Natural killer cell (primary cell): ENCODE results near the gene KRT36. TPM values are rescaled to one million over a fixed set of nuclear protein-coding genes. Genes with fewer than 3 reads are reported as not detected.

ENCODE experiments used
- ATAC-seq, 3 donors: fragments of 150-1000 bp in 2 of 3; fragments of 200-7000 bp in 1 of 3; cut with Tn5 transposase; 1 replicate in 1 of 3; 2 replicates in 2 of 3; pipeline ENCODE4 v1.10.0; 2021; ENCODE audit warnings: mild to moderate bottlenecking in 2 of 3, moderate library complexity in 2 of 3
- DNase-seq, 2 donors: peaks; one replicate each; pipeline versions ENCODE4 v3.0.0 to v3.0.0-alpha.2; 2013 to 2021; ENCODE audit warnings: mixed read lengths in 1 of 2
- H3K27ac ChIP-seq: one replicate; pipeline ENCODE4 v1.5.1; 2013; ENCODE audit warnings: mild to moderate bottlenecking, low read length
- H3K27me3 ChIP-seq: one replicate; pipeline ENCODE4 v1.6.1; 2013; ENCODE audit warnings: low read length; ENCODE audit not compliant: control insufficient read depth, insufficient read depth
- H3K36me3 ChIP-seq: one replicate; pipeline ENCODE4 v1.6.1; 2013; ENCODE audit warnings: low read length; ENCODE audit not compliant: control insufficient read depth, insufficient read depth
- H3K4me1 ChIP-seq: one replicate; pipeline ENCODE4 v1.6.1; 2013; ENCODE audit warnings: low read length; ENCODE audit not compliant: control insufficient read depth, insufficient read depth
- H3K4me3 ChIP-seq: one replicate; pipeline ENCODE4 v1.5.1; 2013; ENCODE audit warnings: low read length
- H3K9me3 ChIP-seq: one replicate; pipeline ENCODE4 v1.6.1; 2013; ENCODE audit warnings: low read length; ENCODE audit not compliant: control insufficient read depth, insufficient read depth
- H3K27ac Mint-ChIP-seq, 2 donors: one replicate each; pipeline ENCODE4 v1.8.0; 2022; ENCODE audit warnings: mild to moderate bottlenecking in 2 of 2, mixed read lengths in 2 of 2, moderate library complexity in 1 of 2
- H3K27me3 Mint-ChIP-seq, 2 donors: one replicate each; pipeline ENCODE4 v1.8.0; 2022; ENCODE audit warnings: low read depth in 2 of 2, mixed read lengths in 2 of 2
- H3K36me3 Mint-ChIP-seq: one replicate; pipeline ENCODE4 v1.8.0; 2022; ENCODE audit warnings: mixed read lengths
- H3K4me1 Mint-ChIP-seq, 2 donors: one replicate each; pipeline ENCODE4 v1.8.0; 2022; ENCODE audit warnings: mixed read lengths in 2 of 2
- H3K4me3 Mint-ChIP-seq: one replicate; pipeline ENCODE4 v1.8.0; 2022; ENCODE audit warnings: mild to moderate bottlenecking, moderate library complexity, mixed read lengths
- H3K9me3 Mint-ChIP-seq, 2 donors: one replicate each; pipeline ENCODE4 v1.8.0; 2022; ENCODE audit warnings: mixed read lengths in 2 of 2
- WGBS: methylation state at CpG from one replicate; pipeline ENCODE4 v1.1.7; 2013; ENCODE audit warnings: missing lambda C conversion rate; ENCODE audit not compliant: insufficient coverage; 5-methylcytosine and 5-hydroxymethylcytosine counted together
- intact Hi-C: fragments of 100-400 bp; cut with micrococcal nuclease; formaldehyde crosslinking; loops from one replicate; pipeline ENCODE4 v1.14.2; 2022
- total RNA-seq, 4 donors: library from RNA; stranded (reverse); fragments of 120-200 nt in 1 of 4; gene quantifications; one replicate each; pipeline versions ENCODE4 v1.2.3 to v1.2.4, GENCODE V29; 2013 to 2022
- TF ChIP-seq, protein P1 (sequence below): fragments of 200-600 bp; IDR thresholded peaks from one replicate; pipeline ENCODE4 v1.8.0; 2022; ENCODE audit warnings: antibody characterized with exemption

Gene KRT36
- total RNA-seq, 3 donors from 2014 or later (not counting 1 experiment from before 2014, with no cell fraction given), result not detected

DNA sequence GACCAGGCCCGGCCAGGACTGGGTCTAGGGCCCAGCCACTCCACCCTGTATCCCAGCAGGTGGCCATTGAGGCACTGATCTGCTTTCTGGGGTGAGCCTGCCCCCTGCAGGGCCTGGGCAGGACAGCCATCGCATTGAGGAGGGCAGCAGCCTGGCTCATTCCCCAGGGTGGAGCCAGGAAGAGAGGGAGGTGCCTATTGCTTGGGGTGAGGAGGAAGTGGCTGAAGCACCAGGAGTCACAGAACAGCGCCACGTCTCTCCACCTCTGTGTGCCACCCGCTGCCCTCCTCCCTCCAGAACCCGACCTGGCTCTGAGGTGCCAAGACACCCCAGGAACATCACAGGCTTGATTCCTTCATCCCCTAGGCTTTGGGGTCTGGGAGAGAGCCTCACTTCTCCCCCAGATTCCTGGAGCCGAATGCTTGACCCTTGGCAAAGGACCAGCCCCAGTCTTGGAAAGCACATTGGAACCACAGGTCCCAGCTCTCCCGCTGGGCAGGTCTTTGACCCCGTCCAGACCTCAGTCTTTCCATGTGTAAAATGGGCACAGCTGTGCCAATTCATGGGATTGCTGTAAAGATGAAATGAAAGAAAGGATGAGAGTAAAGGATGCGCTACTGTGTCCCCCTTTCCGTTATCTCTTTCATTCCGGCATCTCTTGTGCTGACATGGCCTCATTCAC is 7.2 kb upstream of the KRT36 start:
- TF ChIP-seq, protein P1, sequence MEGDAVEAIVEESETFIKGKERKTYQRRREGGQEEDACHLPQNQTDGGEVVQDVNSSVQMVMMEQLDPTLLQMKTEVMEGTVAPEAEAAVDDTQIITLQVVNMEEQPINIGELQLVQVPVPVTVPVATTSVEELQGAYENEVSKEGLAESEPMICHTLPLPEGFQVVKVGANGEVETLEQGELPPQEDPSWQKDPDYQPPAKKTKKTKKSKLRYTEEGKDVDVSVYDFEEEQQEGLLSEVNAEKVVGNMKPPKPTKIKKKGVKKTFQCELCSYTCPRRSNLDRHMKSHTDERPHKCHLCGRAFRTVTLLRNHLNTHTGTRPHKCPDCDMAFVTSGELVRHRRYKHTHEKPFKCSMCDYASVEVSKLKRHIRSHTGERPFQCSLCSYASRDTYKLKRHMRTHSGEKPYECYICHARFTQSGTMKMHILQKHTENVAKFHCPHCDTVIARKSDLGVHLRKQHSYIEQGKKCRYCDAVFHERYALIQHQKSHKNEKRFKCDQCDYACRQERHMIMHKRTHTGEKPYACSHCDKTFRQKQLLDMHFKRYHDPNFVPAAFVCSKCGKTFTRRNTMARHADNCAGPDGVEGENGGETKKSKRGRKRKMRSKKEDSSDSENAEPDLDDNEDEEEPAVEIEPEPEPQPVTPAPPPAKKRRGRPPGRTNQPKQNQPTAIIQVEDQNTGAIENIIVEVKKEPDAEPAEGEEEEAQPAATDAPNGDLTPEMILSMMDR, result no peak
- no peak overlapping the region for H3K27ac ChIP-seq
- peak in 2 of 3 donors; percentile 61 to 68 for ATAC-seq
- H3K9me3 ChIP-seq, result no peaks in the 10 kb centered on the region
- Mint-ChIP-seq H3K4me3 (no peak overlapping the region), H3K9me3 (no peaks in the 10 kb centered on the region), H3K36me3 (no peaks in the 10 kb centered on the region), H3K27ac (no peak overlapping the region), H3K27me3 (peaks cover 12 to 20% of the 10 kb centered on the region in 2 donors), H3K4me1 (no peaks in the 10 kb centered on the region)
- intact Hi-C loops, result no loop called here
- peaks cover 21% of the 10 kb centered on the region for H3K4me1 ChIP-seq
- peak in 1 of 2 donors; percentile 71 for DNase-seq
- H3K4me3 ChIP-seq, result no peak overlapping the region
- H3K27me3 ChIP-seq, result no peaks in the 10 kb centered on the region
- 53% methylated on average over 12 of the region's 12 CpGs for WGBS
- no peaks in the 10 kb centered on the region for H3K36me3 ChIP-seq

DNA sequence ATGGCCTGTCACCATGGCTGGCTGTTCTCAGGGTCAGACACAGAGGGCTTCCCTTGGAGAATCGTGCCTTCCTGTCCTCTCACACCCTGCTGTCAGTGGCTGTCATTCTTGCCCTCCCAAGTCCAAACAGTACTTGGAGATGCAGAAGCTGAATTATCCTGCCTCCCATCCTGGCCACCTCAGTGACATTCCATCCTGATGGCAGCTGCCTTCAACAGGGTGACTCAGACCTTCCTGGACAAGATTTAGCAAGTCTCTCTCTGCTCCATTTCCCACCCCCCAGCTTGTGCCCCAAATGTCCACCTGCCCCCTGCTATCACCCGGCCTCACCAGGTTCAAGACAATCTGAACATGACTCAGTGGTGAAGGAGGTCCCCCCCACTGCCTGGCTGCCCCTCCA is 4.8 kb upstream of the KRT36 start:
- no peaks in the 10 kb centered on the region for H3K27me3 ChIP-seq
- no peak overlapping the region for H3K4me3 Mint-ChIP-seq
- H3K27me3 Mint-ChIP-seq, result peaks cover 6 to 7% of the 10 kb centered on the region in 2 donors
- H3K9me3 Mint-ChIP-seq, result no peaks in the 10 kb centered on the region
- no peaks in the 10 kb centered on the region for H3K36me3 ChIP-seq
- intact Hi-C loops, result no loop called here
- WGBS, result 77% methylated on average over 2 of the region's 2 CpGs
- no peak overlapping the region for H3K27ac Mint-ChIP-seq
- no peak overlapping the region for H3K4me3 ChIP-seq
- H3K27ac ChIP-seq, result no peak overlapping the region
- TF ChIP-seq, protein P1, result no peak
- peaks cover 26% of the 10 kb centered on the region for H3K4me1 ChIP-seq
- no peaks in the 10 kb centered on the region for H3K4me1 Mint-ChIP-seq
- H3K36me3 Mint-ChIP-seq, result no peaks in the 10 kb centered on the region
- DNase-seq, result no peak
- no peaks in the 10 kb centered on the region for H3K9me3 ChIP-seq
- ATAC-seq, result no peak

DNA sequence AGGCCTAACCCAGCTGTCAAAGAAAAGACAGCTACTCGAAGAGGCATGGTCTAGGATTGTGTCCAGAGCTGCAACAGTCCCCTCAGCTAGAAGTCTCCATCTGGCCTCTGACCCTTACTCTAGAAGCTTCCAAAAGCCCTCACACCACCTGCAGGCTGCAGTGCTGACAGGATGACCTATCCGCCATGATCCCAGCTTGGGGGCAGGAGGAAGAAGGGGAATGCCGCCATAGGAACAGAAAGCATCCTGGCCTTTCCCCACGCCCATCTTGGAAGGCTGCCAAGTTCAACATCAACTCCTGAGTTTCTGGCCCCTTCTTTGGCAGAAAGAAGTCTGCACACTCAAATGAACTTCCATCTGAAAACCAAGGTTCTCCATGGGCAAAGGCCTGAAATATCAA is 3.1 kb upstream of the KRT36 start:
- 74% methylated on average over 4 of the region's 4 CpGs for WGBS
- no peaks in the 10 kb centered on the region for H3K27me3 ChIP-seq
- Mint-ChIP-seq H3K27me3 (no peaks in the 10 kb centered on the region), H3K27ac (no peak overlapping the region), H3K4me1 (no peaks in the 10 kb centered on the region), H3K9me3 (no peaks in the 10 kb centered on the region), H3K4me3 (no peak overlapping the region), H3K36me3 (no peaks in the 10 kb centered on the region)
- no peak overlapping the region for H3K27ac ChIP-seq
- H3K9me3 ChIP-seq, result no peaks in the 10 kb centered on the region
- TF ChIP-seq, protein P1, result no peak
- ATAC-seq (no peak), DNase-seq (no peak)
- H3K4me3 ChIP-seq, result no peak overlapping the region
- no peaks in the 10 kb centered on the region for H3K36me3 ChIP-seq
- peaks cover 20% of the 10 kb centered on the region for H3K4me1 ChIP-seq
- intact Hi-C loops, result no loop called here

DNA sequence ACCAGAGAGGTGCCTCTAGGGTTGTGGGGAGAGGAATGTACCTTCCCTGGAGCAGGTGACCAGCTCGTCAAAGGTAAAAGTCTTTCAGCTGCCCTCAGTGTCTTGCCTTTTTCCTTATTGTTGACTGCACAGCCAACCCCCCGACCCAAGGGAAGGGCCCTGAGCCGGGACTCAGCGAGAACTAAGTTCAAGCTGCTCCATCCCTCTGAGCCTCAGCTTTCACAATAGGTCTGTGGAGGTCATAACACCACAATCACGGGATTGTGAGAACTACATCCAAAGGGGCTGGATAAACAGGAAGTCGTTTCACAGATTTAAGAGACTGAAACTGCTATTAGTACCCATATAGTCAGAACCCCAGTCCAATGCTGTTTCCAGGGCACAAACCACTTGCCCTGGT is 2.6 kb upstream of the KRT36 start:
- peaks cover 16% of the 10 kb centered on the region for H3K4me1 ChIP-seq
- H3K4me1 Mint-ChIP-seq, result no peaks in the 10 kb centered on the region
- ATAC-seq, result no peak

More for the DNA sequence above, 2.6 kb upstream of the KRT36 start:
- Histone ChIP-seq H3K27me3 (no peaks in the 10 kb centered on the region), H3K9me3 (no peaks in the 10 kb centered on the region), H3K27ac (no peak overlapping the region), H3K4me3 (no peak overlapping the region), H3K36me3 (no peaks in the 10 kb centered on the region)
- no peak for DNase-seq
- TF ChIP-seq, protein P1, result no peak
- Mint-ChIP-seq H3K9me3 (no peaks in the 10 kb centered on the region), H3K27me3 (no peaks in the 10 kb centered on the region), H3K27ac (no peak overlapping the region), H3K4me3 (no peak overlapping the region), H3K36me3 (no peaks in the 10 kb centered on the region)
- intact Hi-C loops, result no loop called here
- 74% methylated on average over 6 of the region's 6 CpGs for WGBS
